Measurements from ENCODE around the gene CDC42EP5. TPM values are rescaled to one million over a fixed set of nuclear protein-coding genes. Genes with fewer than 3 reads are reported as not detected.

CDC42EP5 gene
- polyA plus RNA-seq, 1 donor = 32.7 TPM

GRCh38 chr19:54462047-54462654 is 10.9 kb downstream of the CDC42EP5 start:
- DNase-seq = no peak

GRCh38 chr19:54461613-54462012 is 11.5 kb downstream of the CDC42EP5 start:
- DNase-seq = peak; percentile 70

GRCh38 chr19:54461210-54461609 is 11.9 kb downstream of the CDC42EP5 start:
- no peak for DNase-seq

GRCh38 chr19:54460230-54461005 is 12.7 kb downstream of the CDC42EP5 start:
- no peak for DNase-seq

- DNase-seq = no peak
Measured at GRCh38 chr19:54459282-54460229, 13.5 kb downstream of the CDC42EP5 start.

GRCh38 chr19:54458648-54459281 is 14.3 kb downstream of the CDC42EP5 start:
- DNase-seq = no peak

GRCh38 chr19:54457773-54458647 is 15.1 kb downstream of the CDC42EP5 start:
- no peak for DNase-seq

- DNase-seq = no peak
Measured at GRCh38 chr19:54456423-54457373, 16.4 kb downstream of the CDC42EP5 start.

- DNase-seq = no peak
Measured at GRCh38 chr19:54455786-54456422, 17.2 kb downstream of the CDC42EP5 start.

- DNase-seq = no peak
Measured at GRCh38 chr19:54454781-54455675, 18.1 kb downstream of the CDC42EP5 start.

GRCh38 chr19:54453921-54454780 is 18.9 kb downstream of the CDC42EP5 start:
- no peak for DNase-seq

GRCh38 chr19:54452626-54453025 is 20.5 kb downstream of the CDC42EP5 start:
- no peak for DNase-seq

GRCh38 chr19:54451997-54452396 is 21.1 kb downstream of the CDC42EP5 start:
- DNase-seq = no peak

GRCh38 chr19:54451331-54451871 is 21.7 kb downstream of the CDC42EP5 start:
- no peak for DNase-seq

- DNase-seq = no peak
Measured at GRCh38 chr19:54449701-54450069, 23.4 kb downstream of the CDC42EP5 start.

- DNase-seq = peak; percentile 99
Measured at GRCh38 chr19:54448774-54449700, 24.1 kb downstream of the CDC42EP5 start, which contains the start of gene LENG8. Gene LENG8, plus strand, starts transcription at chr19:54449199. Its CDS starts 2,146 bp downstream, at chr19:54451345.

All from hindlimb muscle (tissue), 1 donor.